Activated T-cell treated with anti-CD3 and anti-CD28 coated beads, Interleukin-2, amount 50 U/mL, for 72 hours (primary cell): ENCODE measurements around the gene SGO2. TPM values are rescaled to one million over a fixed set of nuclear protein-coding genes. Genes with fewer than 3 reads are reported as not detected.
"Not testable (repeated sequence)": the region's sequence is repeated elsewhere in the genome, so short reads cannot be mapped to it uniquely, and the experiment has no call there.

Experiments used
- ATAC-seq, 2 donors: fragments of 150-1000 bp; cut with Tn5 transposase; replicated peaks in 1 of 2; 2 replicates each; pipeline ENCODE4 v1.10.0; 2021; ENCODE audit warnings: moderate library complexity in 2 of 2, mild to moderate bottlenecking in 1 of 2
- DNase-seq, 2 donors: peaks; one replicate each; pipeline ENCODE4 v3.0.0; 2021 to 2022; ENCODE audit warnings: mixed read lengths in 1 of 2
- H3K27ac Mint-ChIP-seq: one replicate; pipeline ENCODE4 v1.8.0; 2022; ENCODE audit warnings: mild to moderate bottlenecking, moderate library complexity, mixed read lengths
- H3K27me3 Mint-ChIP-seq: one replicate; pipeline ENCODE4 v1.8.0; 2022; ENCODE audit warnings: low read depth, mixed read lengths
- H3K36me3 Mint-ChIP-seq, 2 donors: one replicate each; pipeline ENCODE4 v1.8.0; 2022; ENCODE audit warnings: mixed read lengths in 2 of 2, mild to moderate bottlenecking in 1 of 2; ENCODE audit not compliant: insufficient read depth in 2 of 2
- H3K4me1 Mint-ChIP-seq: one replicate; pipeline ENCODE4 v1.8.0; 2022; ENCODE audit warnings: low read depth, mixed read lengths
- H3K4me3 Mint-ChIP-seq, 2 donors: one replicate each; pipeline ENCODE4 v1.8.0; 2022; ENCODE audit warnings: mild to moderate bottlenecking in 2 of 2, mixed read lengths in 2 of 2, moderate library complexity in 2 of 2
- H3K9me3 Mint-ChIP-seq, 2 donors: one replicate each; pipeline ENCODE4 v1.8.0; 2022; ENCODE audit warnings: mixed read lengths in 2 of 2
- total RNA-seq, 2 donors: library from RNA; stranded (reverse); gene quantifications; one replicate each; pipeline ENCODE4 v1.2.3, GENCODE V29; 2022

Gene SGO2
- total RNA-seq, 2 donors from 2014 or later: 36.5 to 38.9 TPM

DNA sequence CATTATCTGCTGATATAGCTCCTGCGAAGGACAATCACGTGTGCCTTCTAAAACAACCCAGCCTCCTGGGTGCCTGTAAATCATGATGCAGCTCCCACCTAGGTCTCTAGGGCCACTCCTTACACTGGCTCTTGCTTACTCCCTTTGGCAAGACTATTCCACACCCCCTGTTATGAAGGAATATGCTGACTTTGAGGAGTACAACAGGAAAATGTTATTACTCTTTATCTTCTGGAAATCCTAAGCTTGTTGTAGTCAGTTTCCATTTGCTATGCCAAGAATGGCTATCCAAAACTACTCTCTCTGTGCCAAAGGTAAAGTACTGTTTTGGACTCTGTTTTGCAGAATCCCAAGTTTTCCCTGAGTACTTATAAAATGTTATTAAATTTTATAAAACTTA lies 7.7 kb downstream of the SGO2 start:
- no peak for DNase-seq
- H3K4me1 Mint-ChIP-seq: peaks cover 1% of the 10 kb centered on the region
- no peak overlapping the region for H3K27ac Mint-ChIP-seq
- H3K9me3 Mint-ChIP-seq: no peaks in the 10 kb centered on the region
- peaks cover 0 to 6% of the 10 kb centered on the region in 2 donors for H3K36me3 Mint-ChIP-seq
- H3K4me3 Mint-ChIP-seq: no peak overlapping the region
- H3K27me3 Mint-ChIP-seq: no peaks in the 10 kb centered on the region
- no peak for ATAC-seq

DNA sequence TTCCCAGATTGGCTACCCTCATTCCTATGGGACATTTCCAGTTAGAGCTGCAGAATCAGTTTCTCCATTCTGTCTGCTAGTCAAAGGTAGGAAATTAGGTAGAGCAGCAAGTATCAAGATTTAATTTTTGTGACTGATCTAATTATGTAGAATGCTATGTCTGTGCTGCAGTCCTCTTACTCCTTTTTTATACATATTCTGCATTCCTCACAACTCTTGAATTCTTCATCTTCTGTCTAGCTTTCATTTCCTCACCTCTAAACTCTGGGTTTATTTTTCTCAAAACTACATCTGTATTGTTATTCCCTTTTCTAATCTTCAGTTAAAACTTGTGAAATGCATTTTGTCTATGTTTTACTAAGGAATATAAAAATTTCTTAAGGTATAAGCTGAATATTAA lies 8.6 kb downstream of the SGO2 start:
- Mint-ChIP-seq H3K36me3 (peaks cover 0 to 8% of the 10 kb centered on the region in 2 donors), H3K9me3 (no peaks in the 10 kb centered on the region)

GRCh38 chr2:200538139-200538538 lies 12.1 kb downstream of the SGO2 start:
- Mint-ChIP-seq H3K9me3 (peaks cover 0 to 2% of the 10 kb centered on the region in 2 donors), H3K27ac (no peak overlapping the region), H3K36me3 (peaks cover 15 to 25% of the 10 kb centered on the region in 2 donors), H3K27me3 (no peaks in the 10 kb centered on the region), H3K4me1 (no peaks in the 10 kb centered on the region), H3K4me3 (no peak overlapping the region)
- DNase-seq (no peak), ATAC-seq (no peak)

More for the DNA sequence above, 8.6 kb downstream of the SGO2 start:
- H3K4me3 Mint-ChIP-seq: no peak overlapping the region
- no peak overlapping the region for H3K27ac Mint-ChIP-seq
- no peaks in the 10 kb centered on the region for H3K27me3 Mint-ChIP-seq
- ATAC-seq: no peak
- no peaks in the 10 kb centered on the region for H3K4me1 Mint-ChIP-seq
- DNase-seq: no peak

GRCh38 chr2:200540793-200541192 lies 14.8 kb downstream of the SGO2 start:
- no peaks in the 10 kb centered on the region for H3K27me3 Mint-ChIP-seq
- no peak for DNase-seq
- peaks cover 15 to 42% of the 10 kb centered on the region in 2 donors for H3K36me3 Mint-ChIP-seq
- peaks cover 0 to 2% of the 10 kb centered on the region in 2 donors for H3K9me3 Mint-ChIP-seq
- ATAC-seq: no peak
- no peak overlapping the region for H3K27ac Mint-ChIP-seq
- H3K4me1 Mint-ChIP-seq: no peaks in the 10 kb centered on the region
- H3K4me3 Mint-ChIP-seq: no peak overlapping the region

- H3K27me3 Mint-ChIP-seq, ATAC-seq, H3K4me3 Mint-ChIP-seq, H3K9me3 Mint-ChIP-seq, H3K27ac Mint-ChIP-seq, DNase-seq, H3K4me1 Mint-ChIP-seq: not testable (repeated sequence)
- H3K36me3 Mint-ChIP-seq: peaks cover 8 to 22% of the 10 kb centered on the region in 2 donors
Measured at GRCh38 chr2:200566596-200566995, 40.6 kb downstream of the SGO2 start.

- no peak overlapping the region for H3K4me3 Mint-ChIP-seq
- ATAC-seq (no peak), DNase-seq (no peak)
- no peak overlapping the region for H3K27ac Mint-ChIP-seq
- H3K4me1 Mint-ChIP-seq: no peaks in the 10 kb centered on the region
- no peaks in the 10 kb centered on the region for H3K27me3 Mint-ChIP-seq
- peaks cover 0 to 3% of the 10 kb centered on the region in 2 donors for H3K9me3 Mint-ChIP-seq
- peaks cover 6 to 19% of the 10 kb centered on the region in 2 donors for H3K36me3 Mint-ChIP-seq
Measured at GRCh38 chr2:200567932-200568331, 41.9 kb downstream of the SGO2 start.

- no peaks in the 10 kb centered on the region for H3K27me3 Mint-ChIP-seq
- H3K9me3 Mint-ChIP-seq: no peaks in the 10 kb centered on the region
- H3K36me3 Mint-ChIP-seq: peaks cover 6 to 20% of the 10 kb centered on the region in 2 donors
- peak overlapping the region; percentile 81 for H3K27ac Mint-ChIP-seq
- DNase-seq (no peak), ATAC-seq (no peak)
- no peak overlapping the region for H3K4me3 Mint-ChIP-seq
- peaks cover 23% of the 10 kb centered on the region for H3K4me1 Mint-ChIP-seq
Measured at GRCh38 chr2:200575957-200576356, 50.0 kb downstream of the SGO2 start.

DNA sequence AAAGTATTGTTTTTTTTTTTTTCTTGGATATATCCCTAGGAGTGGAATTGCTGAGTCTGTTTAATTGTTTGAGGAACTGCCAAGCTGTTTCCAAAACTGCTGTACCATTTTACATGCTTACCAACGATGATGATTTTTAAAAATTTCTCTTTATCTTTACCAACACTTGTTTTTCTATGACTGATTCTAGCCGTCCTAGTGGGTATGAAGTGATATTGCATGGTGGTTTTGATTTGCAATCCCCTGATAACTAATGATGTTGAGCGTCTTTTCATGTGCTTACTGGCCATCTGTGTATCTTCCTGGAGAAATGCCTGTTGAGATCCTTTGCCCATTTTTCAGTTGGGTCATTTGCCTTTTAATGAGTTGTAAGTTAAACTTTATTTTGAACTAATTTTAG lies 51.0 kb downstream of the SGO2 start:
- peak overlapping the region; percentile 62 for H3K27ac Mint-ChIP-seq

GRCh38 chr2:200578778-200579177 lies 52.8 kb downstream of the SGO2 start:
- Mint-ChIP-seq H3K9me3 (no peaks in the 10 kb centered on the region), H3K27me3 (no peaks in the 10 kb centered on the region), H3K4me3 (no peak overlapping the region), H3K36me3 (peaks cover 6 to 14% of the 10 kb centered on the region in 2 donors), H3K4me1 (peaks cover 23% of the 10 kb centered on the region), H3K27ac (peak overlapping the region; percentile 66)
- ATAC-seq (peak; percentile 63 to 75), DNase-seq (peak in 1 of 2 donors; percentile 18)

More for the DNA sequence above, 51.0 kb downstream of the SGO2 start:
- peaks cover 6 to 14% of the 10 kb centered on the region in 2 donors for H3K36me3 Mint-ChIP-seq
- H3K4me3 Mint-ChIP-seq: no peak overlapping the region
- no peaks in the 10 kb centered on the region for H3K27me3 Mint-ChIP-seq
- no peak for ATAC-seq
- no peaks in the 10 kb centered on the region for H3K9me3 Mint-ChIP-seq
- no peak for DNase-seq
- peaks cover 23% of the 10 kb centered on the region for H3K4me1 Mint-ChIP-seq

- Mint-ChIP-seq H3K4me3 (peak overlapping the region in 1 of 2 donors; percentile 60), H3K27ac (no peak overlapping the region), H3K4me1 (peaks cover 5% of the 10 kb centered on the region), H3K36me3 (peaks cover 0 to 6% of the 10 kb centered on the region in 2 donors), H3K27me3 (peaks cover 5% of the 10 kb centered on the region), H3K9me3 (no peaks in the 10 kb centered on the region)
- no peak for DNase-seq
- ATAC-seq: no peak
Measured at GRCh38 chr2:200584639-200585038, 58.6 kb downstream of the SGO2 start.

DNA sequence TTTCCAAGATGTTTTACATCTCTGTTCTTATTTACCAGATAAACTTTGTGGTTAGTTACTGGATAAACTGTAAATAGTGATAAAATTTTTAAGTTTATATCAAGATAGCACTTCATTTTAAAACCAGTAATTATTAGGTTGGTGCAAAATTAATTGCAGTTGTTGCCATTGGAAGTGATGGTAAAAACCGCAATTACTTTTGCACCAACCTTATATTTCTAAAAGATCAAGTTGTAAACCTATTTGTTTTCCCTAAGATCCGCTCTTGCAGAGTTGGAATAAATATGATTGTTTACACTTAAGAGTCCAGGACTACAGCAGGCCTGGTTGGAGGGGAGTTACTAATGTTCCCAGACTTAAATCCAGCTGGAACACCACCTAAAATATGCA lies 59.3 kb downstream of the SGO2 start:
- ATAC-seq (no peak), DNase-seq (no peak)
- peaks cover 0 to 4% of the 10 kb centered on the region in 2 donors for H3K36me3 Mint-ChIP-seq
- no peak overlapping the region for H3K27ac Mint-ChIP-seq
- H3K9me3 Mint-ChIP-seq: no peaks in the 10 kb centered on the region
- peaks cover 9% of the 10 kb centered on the region for H3K27me3 Mint-ChIP-seq
- H3K4me3 Mint-ChIP-seq: peak overlapping the region; percentile 83 to 88
- H3K4me1 Mint-ChIP-seq: peaks cover 5% of the 10 kb centered on the region

- peak; percentile 23 to 26 for DNase-seq
- peak; percentile 64 to 72 for ATAC-seq
- Mint-ChIP-seq H3K36me3 (no peaks in the 10 kb centered on the region), H3K4me1 (peaks cover 5% of the 10 kb centered on the region), H3K27ac (no peak within 1 kb of the TSS), H3K9me3 (no peaks in the 10 kb centered on the region), H3K4me3 (peak within 1 kb of the TSS; percentile 83 to 88), H3K27me3 (peaks cover 16% of the 10 kb centered on the region)
Measured at GRCh38 chr2:200585730-200586643, 60.0 kb downstream of the SGO2 start, which contains the start of gene AOX1. TSS of gene AOX1 (plus strand) at chr2:200586014. CDS start at chr2:200586109, 95 bp downstream.

GRCh38 chr2:200586644-200586975 lies 60.6 kb downstream of the SGO2 start:
- DNase-seq (no peak), ATAC-seq (no peak)
- Mint-ChIP-seq H3K4me3 (peak overlapping the region; percentile 83 to 88), H3K4me1 (peaks cover 5% of the 10 kb centered on the region), H3K36me3 (no peaks in the 10 kb centered on the region), H3K27me3 (peaks cover 16% of the 10 kb centered on the region), H3K27ac (no peak overlapping the region), H3K9me3 (no peaks in the 10 kb centered on the region)
